ENCODE data around the gene DISP3. TPM values are rescaled to one million over a fixed set of nuclear protein-coding genes. Genes with fewer than 3 reads are reported as not detected.

The DISP3 gene
- total and polyA plus RNA-seq, 9 donors, result 0.08 to 0.36 (median 0.23) TPM; not detected in 5

DNA sequence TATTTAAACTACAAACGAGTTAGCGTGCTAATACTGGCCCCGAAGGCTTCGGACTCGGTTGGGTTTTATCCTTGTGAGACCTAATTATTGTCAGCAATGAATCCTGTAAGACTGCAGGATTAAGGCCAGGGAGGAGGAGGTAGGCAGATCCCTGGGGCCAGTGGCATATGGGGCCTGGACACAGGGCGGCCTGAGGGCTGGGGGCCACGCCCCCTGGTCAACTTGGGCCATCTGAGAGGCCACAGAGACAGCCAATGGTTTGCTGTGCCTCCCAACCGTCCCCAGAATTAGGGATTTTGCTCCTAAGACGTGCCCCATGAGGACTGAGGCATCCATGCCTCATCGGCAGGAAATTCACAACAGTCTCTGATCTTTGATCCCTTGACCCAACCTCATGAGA is 31.1 kb upstream of the DISP3 start:
- Histone ChIP-seq H3K36me3 (no peaks in the 10 kb centered on the region), H3K27me3 (no peaks in the 10 kb centered on the region), H3K27ac (no peak overlapping the region), H3K4me1 (ENCODE audit: insufficient read depth) (no peaks in the 10 kb centered on the region), H3K9me3 (no peaks in the 10 kb centered on the region), H3K4me3 (no peak overlapping the region)
- TF ChIP-seq, protein P1, sequence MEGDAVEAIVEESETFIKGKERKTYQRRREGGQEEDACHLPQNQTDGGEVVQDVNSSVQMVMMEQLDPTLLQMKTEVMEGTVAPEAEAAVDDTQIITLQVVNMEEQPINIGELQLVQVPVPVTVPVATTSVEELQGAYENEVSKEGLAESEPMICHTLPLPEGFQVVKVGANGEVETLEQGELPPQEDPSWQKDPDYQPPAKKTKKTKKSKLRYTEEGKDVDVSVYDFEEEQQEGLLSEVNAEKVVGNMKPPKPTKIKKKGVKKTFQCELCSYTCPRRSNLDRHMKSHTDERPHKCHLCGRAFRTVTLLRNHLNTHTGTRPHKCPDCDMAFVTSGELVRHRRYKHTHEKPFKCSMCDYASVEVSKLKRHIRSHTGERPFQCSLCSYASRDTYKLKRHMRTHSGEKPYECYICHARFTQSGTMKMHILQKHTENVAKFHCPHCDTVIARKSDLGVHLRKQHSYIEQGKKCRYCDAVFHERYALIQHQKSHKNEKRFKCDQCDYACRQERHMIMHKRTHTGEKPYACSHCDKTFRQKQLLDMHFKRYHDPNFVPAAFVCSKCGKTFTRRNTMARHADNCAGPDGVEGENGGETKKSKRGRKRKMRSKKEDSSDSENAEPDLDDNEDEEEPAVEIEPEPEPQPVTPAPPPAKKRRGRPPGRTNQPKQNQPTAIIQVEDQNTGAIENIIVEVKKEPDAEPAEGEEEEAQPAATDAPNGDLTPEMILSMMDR (IDR thresholded peaks at IDR 0.05), result no peak
- TF ChIP-seq EP300 (IDR thresholded peaks at IDR 0.05) (no peak), POLR2A (IDR thresholded peaks at IDR 0.05) (no peak)
- no peak for DNase-seq
- intact Hi-C loops (cut with DNase I), result no loop called here
- 65 to 81% (median 68%) methylated on average over 10 of the region's 10 CpGs for WGBS, 3 donors

DNA sequence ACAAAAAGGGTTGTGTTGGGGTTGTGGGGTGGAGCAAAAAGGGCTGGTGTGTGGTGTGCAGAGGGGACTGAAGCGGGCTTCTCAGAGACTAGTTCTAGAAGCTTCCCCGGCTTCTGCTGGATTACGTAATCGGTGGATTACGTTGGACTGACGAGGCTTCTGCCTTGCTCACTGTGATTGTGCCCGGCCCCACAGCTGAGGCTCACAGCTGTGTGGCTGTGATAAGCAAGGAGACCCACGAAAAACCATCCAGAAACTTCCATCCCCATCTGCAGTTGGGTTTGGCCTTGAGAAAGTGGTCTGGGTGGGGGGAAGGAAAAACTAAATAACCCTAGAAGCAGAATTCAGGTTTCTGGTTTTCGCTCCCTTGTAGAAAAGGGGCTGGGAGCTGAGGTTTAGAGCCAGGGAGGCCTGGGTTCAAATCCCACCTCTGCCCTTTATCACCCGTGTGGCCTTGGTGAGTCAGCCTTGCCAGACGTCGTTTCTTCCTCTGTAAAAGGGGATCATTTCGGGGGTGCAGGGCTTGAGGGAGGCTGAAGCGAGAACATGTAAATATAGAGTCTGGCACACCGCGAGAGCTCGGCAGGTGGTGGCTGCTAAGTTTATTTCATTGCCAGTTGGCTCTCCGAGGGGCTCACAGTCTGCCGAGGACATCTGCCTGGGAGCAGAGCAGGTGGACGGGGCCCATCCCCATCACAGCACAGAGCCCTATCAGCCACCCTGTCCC is 30.4 kb upstream of the DISP3 start:
- H3K4me1 ChIP-seq (ENCODE audit: insufficient read depth), result no peaks in the 10 kb centered on the region
- intact Hi-C loops (cut with DNase I), result no loop called here
- no peaks in the 10 kb centered on the region for H3K9me3 ChIP-seq
- TF ChIP-seq, protein P1 (IDR thresholded peaks at IDR 0.05), result no peak
- TF ChIP-seq EP300 (IDR thresholded peaks at IDR 0.05), result no peak
- TF ChIP-seq POLR2A (IDR thresholded peaks at IDR 0.05), result no peak
- no peak overlapping the region for H3K4me3 ChIP-seq
- 44 to 60% (median 50%) methylated on average over 20 of the region's 20 CpGs for WGBS, 3 donors
- no peak for DNase-seq
- H3K27ac ChIP-seq, result no peak overlapping the region
- no peaks in the 10 kb centered on the region for H3K27me3 ChIP-seq
- no peaks in the 10 kb centered on the region for H3K36me3 ChIP-seq

DNA sequence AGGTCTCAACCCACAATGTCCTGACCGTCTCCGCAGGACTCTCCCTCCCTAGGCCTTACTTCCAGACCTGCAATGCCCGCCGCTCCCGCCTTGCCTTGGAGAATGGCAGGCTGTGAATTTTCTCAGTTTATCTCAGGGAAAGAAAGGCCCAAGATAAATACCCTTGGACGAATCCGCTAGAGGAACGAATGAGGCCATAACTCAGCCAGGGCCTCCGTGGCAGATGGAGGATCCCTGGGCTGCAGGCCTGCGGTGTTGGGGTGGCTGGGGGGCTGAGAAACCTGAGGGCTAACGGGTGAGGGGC is 29.9 kb upstream of the DISP3 start:
- no peak overlapping the region for H3K27ac ChIP-seq
- no peaks in the 10 kb centered on the region for H3K36me3 ChIP-seq
- TF ChIP-seq, protein P1 (IDR thresholded peaks at IDR 0.05), result no peak
- TF ChIP-seq POLR2A (IDR thresholded peaks at IDR 0.05) (no peak), EP300 (IDR thresholded peaks at IDR 0.05) (no peak)
- H3K9me3 ChIP-seq, result no peaks in the 10 kb centered on the region
- DNase-seq, result no peak
- 39 to 52% (median 39%) methylated on average over 11 of the region's 11 CpGs for WGBS, 3 donors
- no peaks in the 10 kb centered on the region for H3K27me3 ChIP-seq
- H3K4me3 ChIP-seq, result no peak overlapping the region
- H3K4me1 ChIP-seq (ENCODE audit: insufficient read depth), result no peaks in the 10 kb centered on the region
- intact Hi-C loops (cut with DNase I), result no loop called here

DNA sequence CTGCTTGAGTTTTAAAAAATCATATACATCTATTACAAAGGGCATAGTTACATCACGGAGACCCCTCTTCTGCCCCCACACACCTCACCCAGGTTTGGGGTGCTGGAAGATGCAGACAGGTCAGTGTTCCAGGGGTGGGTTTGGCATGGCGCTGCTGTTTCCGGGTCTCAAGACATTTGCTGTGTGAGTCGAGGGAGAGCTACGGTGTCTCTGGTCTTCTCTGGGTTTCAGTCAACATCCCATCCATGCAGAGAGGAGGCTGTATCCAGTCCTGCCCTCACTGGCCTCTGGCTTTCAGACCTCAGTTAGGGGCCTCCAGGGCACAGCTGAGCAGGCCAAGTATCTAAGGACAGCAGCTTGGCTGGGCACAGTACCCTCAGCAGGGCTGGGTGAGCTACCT is 28.6 kb upstream of the DISP3 start:
- no peaks in the 10 kb centered on the region for H3K27me3 ChIP-seq
- no peak for DNase-seq
- no peaks in the 10 kb centered on the region for H3K4me1 ChIP-seq (ENCODE audit: insufficient read depth)
- intact Hi-C loops (cut with DNase I), result no loop called here
- H3K9me3 ChIP-seq, result no peaks in the 10 kb centered on the region
- TF ChIP-seq EP300 (IDR thresholded peaks at IDR 0.05) (no peak), POLR2A (IDR thresholded peaks at IDR 0.05) (no peak)
- TF ChIP-seq, protein P1 (IDR thresholded peaks at IDR 0.05), result no peak
- no peak overlapping the region for H3K27ac ChIP-seq
- H3K36me3 ChIP-seq, result no peaks in the 10 kb centered on the region
- no peak overlapping the region for H3K4me3 ChIP-seq
- 83 to 89% (median 83%) methylated on average over 5 of the region's 5 CpGs for WGBS, 3 donors

All from ovary (tissue), 9 donors.